GM18867 (cell line): Measurements from ENCODE around the gene CAMTA1.

Source experiments
- ATAC-seq: cut with Tn5 transposase; IDR thresholded peaks from one replicate; pipeline ENCODE4 v1.9.1; 2021; ENCODE audit warnings: mild to moderate bottlenecking, moderate library complexity; ENCODE audit not compliant: unreplicated experiment

Gene CAMTA1

GRCh38 chr1:7455796-7456721 lies 670.8 kb downstream of the CAMTA1 start:
- no peak for ATAC-seq

- no peak for ATAC-seq
Observed at GRCh38 chr1:7456722-7457082, 671.4 kb downstream of the CAMTA1 start.

- ATAC-seq, result no peak
Observed at GRCh38 chr1:7457811-7458210, 672.6 kb downstream of the CAMTA1 start.

GRCh38 chr1:7458946-7459345 lies 673.7 kb downstream of the CAMTA1 start:
- no peak for ATAC-seq

- no peak for ATAC-seq
Observed at GRCh38 chr1:7459914-7460313, 674.7 kb downstream of the CAMTA1 start.

- ATAC-seq, result no peak
Observed at GRCh38 chr1:7460807-7461206, 675.6 kb downstream of the CAMTA1 start.

GRCh38 chr1:7462617-7463016 lies 677.4 kb downstream of the CAMTA1 start:
- no peak for ATAC-seq

- no peak for ATAC-seq
Observed at GRCh38 chr1:7463526-7463925, 678.3 kb downstream of the CAMTA1 start.

- ATAC-seq, result no peak
Observed at GRCh38 chr1:7464736-7465135, 679.5 kb downstream of the CAMTA1 start.

GRCh38 chr1:7467476-7468175 lies 682.4 kb downstream of the CAMTA1 start:
- no peak for ATAC-seq

GRCh38 chr1:7468248-7468647 lies 683.0 kb downstream of the CAMTA1 start:
- no peak for ATAC-seq

GRCh38 chr1:7469255-7469938 lies 684.1 kb downstream of the CAMTA1 start:
- no peak for ATAC-seq

GRCh38 chr1:7470904-7471638 lies 685.8 kb downstream of the CAMTA1 start:
- peak; percentile 66 for ATAC-seq

GRCh38 chr1:7471836-7472235 lies 686.6 kb downstream of the CAMTA1 start:
- ATAC-seq, result no peak

GRCh38 chr1:7473223-7474142 lies 688.2 kb downstream of the CAMTA1 start:
- no peak for ATAC-seq

- ATAC-seq, result no peak
Observed at GRCh38 chr1:7474143-7474490, 688.9 kb downstream of the CAMTA1 start.

GRCh38 chr1:7474786-7475502 lies 689.7 kb downstream of the CAMTA1 start:
- no peak for ATAC-seq

GRCh38 chr1:7475691-7476090 lies 690.4 kb downstream of the CAMTA1 start:
- no peak for ATAC-seq

GRCh38 chr1:7476402-7476801 lies 691.1 kb downstream of the CAMTA1 start:
- no peak for ATAC-seq
